GM23248 (cell line): Measurements from ENCODE around the gene NCF4. TPM values are rescaled to one million over a fixed set of nuclear protein-coding genes. Genes with fewer than 3 reads are reported as not detected.
A peak's percentile ranks its signal among the peaks of the same experiment; 100 is the strongest.

Experiments used
- DNase-seq: peaks from one replicate; pipeline ENCODE4 v3.0.0-alpha.2; 2015
- H2AFZ ChIP-seq: fragments of 200-600 bp; sonication (generic); 2 replicates; pipeline ENCODE4 v1.6.1; 2016; ENCODE audit warnings: antibody characterized with exemption
- H3F3A ChIP-seq: fragments of 200-600 bp; sonication (generic); 2 replicates; pipeline ENCODE4 v1.6.1; 2016; ENCODE audit warnings: mild to moderate bottlenecking, antibody characterized with exemption, mixed run types; ENCODE audit not compliant: insufficient read depth
- H3K27ac ChIP-seq: fragments of 200-600 bp; sonication (generic); 2 replicates; pipeline ENCODE4 v1.5.1; 2016; ENCODE audit warnings: mild to moderate bottlenecking
- H3K27me3 ChIP-seq: fragments of 200-600 bp; sonication (generic); replicated peaks from 2 replicates; pipeline ENCODE4 v1.6.1; 2016; ENCODE audit warnings: mild to moderate bottlenecking; ENCODE audit not compliant: insufficient read depth
- H3K36me3 ChIP-seq: fragments of 200-600 bp; sonication (generic); 2 replicates; pipeline ENCODE4 v1.6.1; 2016; ENCODE audit warnings: low read depth, mild to moderate bottlenecking
- H3K4me1 ChIP-seq: fragments of 200-600 bp; sonication (generic); 2 replicates; pipeline ENCODE4 v1.6.1; 2016; ENCODE audit warnings: mild to moderate bottlenecking; ENCODE audit not compliant: insufficient read depth
- H3K4me2 ChIP-seq: fragments of 200-600 bp; sonication (generic); one replicate; pipeline ENCODE4 v1.6.1; 2016; ENCODE audit warnings: mild to moderate bottlenecking; ENCODE audit not compliant: unreplicated experiment
- H3K4me3 ChIP-seq: fragments of 200-600 bp; sonication (generic); 2 replicates; pipeline ENCODE4 v1.5.1; 2016; ENCODE audit warnings: mild to moderate bottlenecking
- H3K79me2 ChIP-seq: fragments of 200-600 bp; sonication (generic); 2 replicates; pipeline ENCODE4 v1.6.1; 2016; ENCODE audit warnings: mild to moderate bottlenecking; ENCODE audit not compliant: insufficient read depth
- H3K9ac ChIP-seq: fragments of 200-600 bp; sonication (generic); 2 replicates; pipeline ENCODE4 v1.6.1; 2016; ENCODE audit warnings: mild to moderate bottlenecking
- H3K9me2 ChIP-seq: fragments of 200-600 bp; sonication (generic); 2 replicates; pipeline ENCODE4 v1.6.1; 2016; ENCODE audit warnings: mixed run types, mild to moderate bottlenecking, moderate library complexity; ENCODE audit not compliant: insufficient read depth
- H3K9me3 ChIP-seq: fragments of 200-600 bp; sonication (generic); one replicate; pipeline ENCODE4 v1.6.1; 2017; ENCODE audit warnings: low read depth
- H4K20me1 ChIP-seq: fragments of 200-600 bp; sonication (generic); 2 replicates; pipeline ENCODE4 v1.6.0; 2016; ENCODE audit not compliant: insufficient read depth
- EZH2 ChIP-seq: fragments of 200-600 bp; sonication (generic); IDR thresholded peaks from 2 replicates; pipeline ENCODE4 v1.6.1; 2018; ENCODE audit warnings: antibody characterized with exemption, mild to moderate bottlenecking; ENCODE audit not compliant: insufficient read depth, poor library complexity, severe bottlenecking
- EZH2phosphoT487 ChIP-seq: fragments of 200-600 bp; sonication (generic); IDR thresholded peaks from 2 replicates; pipeline ENCODE4 v1.6.1; 2018; ENCODE audit warnings: antibody characterized with exemption, moderate library complexity, mild to moderate bottlenecking, low read depth; ENCODE audit not compliant: insufficient read depth
- WGBS, 2 experiments: methylation state at CpG; one replicate each; pipeline ENCODE4 v1.1.6; 2015 to 2017; ENCODE audit warnings: low lambda C conversion rate in 2 of 2, low coverage in 1 of 2; ENCODE audit errors: missing lambda C conversion rate in 2 of 2; 5-methylcytosine and 5-hydroxymethylcytosine counted together
- in situ Hi-C: fragments of 300-500 bp; cut with MboI; formaldehyde crosslinking; loops from 2 replicates; pipeline ENCODE4 v1.15.0; 2020
- polyA plus RNA-seq: library from polyadenylated mRNA; unstranded; fragments of >200 nt; fragmentation: Nextera tagmentation; extraction: Ambion mirVana; gene quantifications from 2 replicates; pipeline ENCODE4 v1.2.1, GENCODE V29; 2016
- total RNA-seq: library from RNA; depleted of rRNA; stranded (reverse); fragments of >200 nt; shearing (Covaris generic); gene quantifications from 2 replicates; pipeline ENCODE4 v1.2.3, GENCODE V29; 2014

Gene NCF4
- total and polyA plus RNA-seq, 2 experiments from 2014 or later = not detected

DNA sequence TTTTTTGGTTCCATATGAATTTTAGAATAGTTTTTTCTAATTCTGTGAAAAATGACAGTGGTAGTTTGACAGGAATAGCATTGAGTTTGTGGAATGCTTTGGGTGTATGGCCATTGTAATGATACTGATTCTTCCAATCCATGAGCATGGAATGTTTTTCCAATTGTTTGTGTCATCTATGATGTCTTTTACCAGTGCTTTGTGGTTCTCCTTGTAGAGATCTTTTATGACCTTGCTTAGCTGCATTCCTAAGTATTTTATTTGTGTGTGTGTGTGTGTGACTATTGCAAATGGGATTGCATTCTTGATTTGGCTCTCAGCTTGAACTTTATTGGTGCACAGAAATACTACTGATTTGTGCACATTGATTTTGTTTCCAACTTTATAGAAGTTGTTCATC, 49.7 kb downstream of the NCF4 start:
- Histone ChIP-seq H2AFZ (no peak overlapping the region), H3K4me1 (peaks cover 10% of the 10 kb centered on the region), H3K9ac (no peak overlapping the region), H3K4me2 (no peak overlapping the region), H3K36me3 (no peaks in the 10 kb centered on the region), H3K4me3 (no peak overlapping the region), H3F3A (no peaks in the 10 kb centered on the region), H3K79me2 (no peaks in the 10 kb centered on the region), H3K27ac (no peak overlapping the region), H3K27me3 (peaks cover 40% of the 10 kb centered on the region), H3K9me3 (no peaks in the 10 kb centered on the region), H3K9me2 (no peaks in the 10 kb centered on the region), H4K20me1 (no peaks in the 10 kb centered on the region)
- in situ Hi-C loops = no loop called here
- peak; percentile 17 for DNase-seq
- TF ChIP-seq EZH2phosphoT487 (no peak), EZH2 (no peak)

DNA sequence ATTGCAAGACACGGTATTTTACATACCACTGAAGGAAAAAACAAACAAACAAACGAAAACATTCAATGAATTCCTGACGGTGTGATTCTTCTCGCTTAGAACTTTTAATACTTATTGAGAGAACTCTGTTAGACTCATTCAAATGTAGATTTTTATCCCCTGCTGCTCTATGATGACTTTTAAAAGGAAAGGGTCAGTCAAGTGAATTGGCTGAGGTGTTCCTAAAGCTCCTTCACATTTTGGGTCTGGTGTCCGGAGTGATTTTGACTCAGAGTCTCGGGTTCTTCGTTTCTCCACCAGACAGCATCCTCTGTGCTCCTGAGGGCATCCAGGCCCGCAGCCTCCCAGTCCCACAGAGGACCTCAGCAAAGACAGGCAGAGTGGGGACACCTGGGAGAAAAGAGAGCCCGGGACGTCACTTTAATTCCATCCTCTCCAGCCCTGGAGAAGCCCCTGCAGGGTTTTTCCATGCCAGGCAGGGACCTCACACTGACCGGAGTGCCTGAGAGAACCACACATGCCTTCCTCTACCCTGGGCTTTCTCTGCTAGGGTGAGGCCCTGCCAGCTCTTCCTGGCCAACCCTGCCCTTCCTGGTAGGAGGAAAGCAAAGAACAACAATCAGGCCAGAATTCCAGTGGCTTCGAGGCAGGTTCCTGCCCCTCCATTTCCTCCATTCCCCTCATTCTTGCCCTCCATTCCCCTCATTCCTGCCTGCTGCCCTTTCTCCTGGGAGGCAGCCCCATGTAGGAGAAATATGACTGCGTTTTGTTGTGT, 51.3 kb downstream of the NCF4 start:
- H3K4me3 ChIP-seq = no peak overlapping the region
- H3K9me3 ChIP-seq = no peaks in the 10 kb centered on the region
- H3K4me1 ChIP-seq = peaks cover 10% of the 10 kb centered on the region
- no peaks in the 10 kb centered on the region for H3K9me2 ChIP-seq
- no peak overlapping the region for H3K27ac ChIP-seq
- no peak overlapping the region for H3K9ac ChIP-seq
- peaks cover 41% of the 10 kb centered on the region for H3K27me3 ChIP-seq
- TF ChIP-seq EZH2 (no peak), EZH2phosphoT487 (no peak)
- peak overlapping the region; percentile 58 for H2AFZ ChIP-seq
- 16 to 21% methylated on average over 13 of the region's 13 CpGs for WGBS, 2 experiments
- H4K20me1 ChIP-seq = no peaks in the 10 kb centered on the region
- H3K36me3 ChIP-seq = no peaks in the 10 kb centered on the region
- no peak overlapping the region for H3K4me2 ChIP-seq
- no peaks in the 10 kb centered on the region for H3K79me2 ChIP-seq
- in situ Hi-C loops = no loop called here
- DNase-seq = peak; percentile 31
- no peaks in the 10 kb centered on the region for H3F3A ChIP-seq

DNA sequence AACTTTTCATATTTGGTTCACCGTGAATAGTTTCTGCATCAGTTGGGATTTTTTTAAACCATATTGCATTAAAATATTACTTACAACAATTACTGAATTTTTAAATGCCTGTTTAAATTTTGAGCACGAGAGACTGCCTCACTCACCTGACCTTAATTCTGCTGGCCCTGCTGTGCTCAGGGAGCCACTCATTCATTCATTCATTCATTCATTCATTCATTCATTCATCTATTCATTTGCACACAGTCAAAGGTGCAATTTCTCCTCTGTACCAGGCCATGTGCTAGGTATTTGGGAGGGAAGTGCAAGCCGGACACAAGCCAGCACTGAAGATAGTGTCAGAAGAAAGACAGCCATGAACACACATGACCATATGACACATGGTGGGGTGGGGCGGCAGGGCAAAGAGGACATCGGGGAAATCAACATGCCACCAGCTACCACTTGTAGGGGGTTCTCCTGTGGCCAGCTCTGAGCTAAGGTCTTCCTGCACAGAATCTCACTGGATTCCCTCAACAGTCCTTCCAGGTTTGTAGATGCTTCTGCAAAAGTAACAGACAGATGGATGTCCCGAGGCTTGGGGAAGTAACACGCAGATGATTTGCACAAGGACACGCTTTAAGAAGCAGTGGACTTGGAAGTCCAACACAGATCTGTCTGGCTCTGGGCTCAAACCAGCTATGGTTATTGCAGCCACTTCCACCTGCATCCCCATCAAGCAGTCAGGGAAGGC, 52.1 kb downstream of the NCF4 start:
- Histone ChIP-seq H3K9me3 (no peaks in the 10 kb centered on the region), H2AFZ (peak overlapping the region; percentile 58), H3K4me3 (no peak overlapping the region), H3F3A (no peaks in the 10 kb centered on the region), H3K36me3 (no peaks in the 10 kb centered on the region), H3K4me2 (no peak overlapping the region), H3K27me3 (peaks cover 35% of the 10 kb centered on the region), H3K79me2 (no peaks in the 10 kb centered on the region), H3K4me1 (peaks cover 10% of the 10 kb centered on the region), H4K20me1 (no peaks in the 10 kb centered on the region), H3K9ac (no peak overlapping the region), H3K27ac (no peak overlapping the region), H3K9me2 (no peaks in the 10 kb centered on the region)
- in situ Hi-C loops = no loop called here
- DNase-seq = no peak
- WGBS, 2 experiments = 56 to 60% methylated on average over 8 of the region's 8 CpGs
- TF ChIP-seq EZH2phosphoT487 = no peak
- no peak for TF ChIP-seq EZH2

DNA sequence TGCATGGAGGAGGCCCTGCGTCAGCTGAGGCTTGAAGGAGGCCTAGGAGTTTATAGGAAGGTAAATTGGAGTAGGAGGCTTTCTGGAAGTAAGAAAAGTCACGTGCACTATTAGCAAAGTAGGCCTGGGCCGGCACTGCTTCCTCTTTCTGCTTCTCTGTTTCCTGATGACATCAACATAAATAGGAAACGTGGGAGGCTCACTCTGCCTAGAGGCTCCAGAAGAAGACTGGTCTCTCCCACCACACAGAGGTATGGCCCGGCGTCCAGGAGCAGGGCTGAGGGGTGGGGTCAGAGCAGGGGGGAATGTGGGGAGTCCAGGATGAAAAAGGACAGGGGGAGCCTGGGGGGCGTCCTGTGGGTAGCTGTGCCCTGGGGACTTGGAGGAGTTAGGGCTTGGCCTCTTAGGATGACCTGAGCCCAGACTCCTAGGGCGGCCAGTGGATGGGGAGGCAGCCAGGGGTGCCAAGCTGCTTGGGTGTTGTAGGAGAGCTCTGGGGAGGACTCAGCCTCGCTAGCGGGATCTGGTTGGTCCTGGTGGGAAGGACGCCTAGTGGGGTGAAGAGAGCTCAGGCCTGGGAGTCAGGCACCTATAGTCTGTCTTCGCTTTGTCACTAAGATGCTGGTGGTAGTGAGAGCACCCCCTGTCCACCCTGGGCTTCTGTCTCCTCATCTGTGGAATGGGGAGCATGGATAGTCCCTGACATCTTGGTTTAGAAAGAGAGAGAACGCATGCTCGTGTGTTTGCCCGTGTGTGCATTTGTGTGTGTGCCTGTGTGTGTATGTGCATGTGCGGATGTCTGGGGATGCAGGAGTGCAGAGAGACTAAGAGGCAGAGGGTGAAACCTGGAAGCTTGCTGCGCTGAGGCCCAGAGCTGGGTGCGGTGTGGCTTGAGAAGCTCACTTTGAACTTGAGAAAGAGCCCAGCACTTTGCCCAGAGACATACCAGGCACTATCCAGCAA, 52.9 kb downstream of the NCF4 start, which contains the start of gene CSF2RB:
Gene CSF2RB (plus strand): TSS at position 202 of the 963 bp plus-strand sequence. CDS start 8,580 bp downstream, outside the sequence.
- H3K27ac ChIP-seq = no peak within 1 kb of the TSS
- H3K9ac ChIP-seq = no peak within 1 kb of the TSS
- no peaks in the 10 kb centered on the region for H3K79me2 ChIP-seq
- DNase-seq = no peak
- H3K36me3 ChIP-seq = no peaks in the 10 kb centered on the region
- peaks cover 34% of the 10 kb centered on the region for H3K27me3 ChIP-seq
- no peaks in the 10 kb centered on the region for H3K9me2 ChIP-seq
- WGBS, 2 experiments = 37 to 40% methylated on average over 17 to 18 of the region's 18 CpGs
- TF ChIP-seq EZH2 = no peak
- no peak for TF ChIP-seq EZH2phosphoT487
- H3K4me1 ChIP-seq = peaks cover 10% of the 10 kb centered on the region
- H2AFZ ChIP-seq = peak within 1 kb of the TSS; percentile 58
- no peak within 1 kb of the TSS for H3K4me2 ChIP-seq
- in situ Hi-C loops = no loop called here
- H3K4me3 ChIP-seq = no peak within 1 kb of the TSS
- H3K9me3 ChIP-seq = no peaks in the 10 kb centered on the region
- H4K20me1 ChIP-seq = no peaks in the 10 kb centered on the region
- H3F3A ChIP-seq = no peaks in the 10 kb centered on the region
